HAP-1 (cell line): ENCODE data around the gene TNIK.

Source experiments
- DNase-seq, 2 experiments: peaks; one replicate each; pipeline ENCODE4 v3.0.0-alpha.2; 2016 to 2020; ENCODE audit warnings: low spot score in 2 of 2
- H3K27me3 ChIP-seq: fragments of 250-450 bp; sonication (Bioruptor Pico); 2 replicates; pipeline ENCODE4 v1.5.1; 2020; ENCODE audit warnings: low read depth, mild to moderate bottlenecking, moderate library complexity
- H3K36me3 ChIP-seq: fragments of 250-450 bp; sonication (Bioruptor Pico); replicated peaks from 2 replicates; pipeline ENCODE4 v1.5.1; 2020; ENCODE audit warnings: mild to moderate bottlenecking
- H3K4me1 ChIP-seq: fragments of 250-450 bp; sonication (Bioruptor Pico); 2 replicates; pipeline ENCODE4 v1.5.1; 2020; ENCODE audit warnings: mild to moderate bottlenecking
- H3K4me3 ChIP-seq: fragments of 250-450 bp; sonication (Bioruptor Pico); 2 replicates; pipeline ENCODE4 v1.5.1; 2020; ENCODE audit warnings: mild to moderate bottlenecking, moderate library complexity
- H3K9me3 ChIP-seq: fragments of 250-450 bp; sonication (Bioruptor Pico); 2 replicates; pipeline ENCODE4 v1.5.1; 2020; ENCODE audit warnings: mild to moderate bottlenecking, moderate library complexity
- in situ Hi-C: fragments of 300-500 bp; cut with MboI; formaldehyde crosslinking; loops from 3 replicates; pipeline ENCODE4 v1.14.3; 2020; ENCODE audit warnings: low sequenced_read_pairs, inconsistent platforms, mixed read lengths

TNIK gene

DNA sequence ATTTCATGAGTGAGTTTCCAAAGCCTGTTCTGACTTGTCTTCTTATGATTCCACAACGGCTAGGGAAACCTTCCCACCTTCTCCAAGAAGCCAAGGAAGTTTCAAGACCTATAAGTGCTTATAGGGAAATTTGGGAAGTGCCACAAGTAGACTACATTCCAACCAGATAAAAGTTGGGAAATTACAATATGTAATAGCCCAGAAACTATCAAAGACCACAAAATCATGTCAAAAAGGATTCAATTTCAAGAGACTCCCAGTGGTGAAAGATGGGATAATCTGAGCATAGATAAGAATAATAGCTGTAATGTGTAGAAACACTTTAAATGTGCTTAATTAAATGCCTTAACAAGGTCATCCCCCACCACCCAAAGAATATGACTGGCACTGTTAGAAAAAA is 264.5 kb downstream of the TNIK start:
- no peaks in the 10 kb centered on the region for H3K4me1 ChIP-seq
- no peak overlapping the region for H3K4me3 ChIP-seq
- H3K9me3 ChIP-seq = no peaks in the 10 kb centered on the region
- no peaks in the 10 kb centered on the region for H3K27me3 ChIP-seq
- in situ Hi-C loops = loop anchor here (25.0 kb wide), 1 partner anchor 367 kb away; no protein-coding TSS in a partner anchor
- H3K36me3 ChIP-seq = no peaks in the 10 kb centered on the region
- no peak for DNase-seq

DNA sequence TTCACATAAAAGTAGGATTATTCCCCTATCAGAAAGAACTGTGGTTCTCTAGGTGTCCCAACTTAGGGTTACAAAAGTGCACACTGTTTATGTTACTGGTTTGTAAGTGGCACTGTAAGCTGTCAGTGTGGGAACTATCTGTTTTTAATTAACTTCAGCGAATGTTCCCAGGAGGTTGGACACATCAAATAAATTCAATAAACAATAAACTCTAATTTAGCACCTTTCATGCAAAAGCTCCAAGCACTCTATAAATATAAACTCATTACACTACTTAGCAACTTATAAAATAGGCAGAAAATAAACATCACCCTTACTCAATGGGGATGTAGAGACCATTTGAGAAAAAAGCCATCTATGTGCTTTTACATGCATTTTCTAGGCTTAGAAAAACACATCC is 265.2 kb downstream of the TNIK start:
- in situ Hi-C loops = loop anchor here (25.0 kb wide), 1 partner anchor 367 kb away; no protein-coding TSS in a partner anchor
- H3K36me3 ChIP-seq = no peaks in the 10 kb centered on the region
- H3K4me1 ChIP-seq = no peaks in the 10 kb centered on the region

DNA sequence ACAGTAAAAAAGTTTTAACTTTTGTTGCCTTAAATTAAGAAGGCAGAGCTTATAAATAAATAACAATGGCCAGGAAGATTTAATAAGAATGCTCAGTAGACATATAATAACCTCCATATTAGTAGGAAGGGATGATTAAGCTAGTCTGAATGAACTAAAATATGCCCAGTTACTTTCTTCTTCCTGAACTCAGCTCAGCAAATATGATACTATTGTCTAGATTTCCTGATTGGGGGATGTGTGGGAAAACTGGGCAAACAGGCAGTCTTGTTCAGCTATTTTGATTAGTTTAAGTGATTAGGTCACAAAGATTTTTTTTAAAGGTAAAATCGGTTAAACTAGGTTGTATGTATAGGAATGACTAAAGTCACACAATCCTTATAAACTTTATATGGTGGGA is 266.5 kb downstream of the TNIK start:
- in situ Hi-C loops = loop anchor here (25.0 kb wide), 1 partner anchor 369 kb away; no protein-coding TSS in a partner anchor
- no peak for DNase-seq
- no peak overlapping the region for H3K4me3 ChIP-seq
- no peaks in the 10 kb centered on the region for H3K9me3 ChIP-seq
- no peaks in the 10 kb centered on the region for H3K4me1 ChIP-seq
- no peaks in the 10 kb centered on the region for H3K36me3 ChIP-seq
- no peaks in the 10 kb centered on the region for H3K27me3 ChIP-seq

More for the DNA sequence above, 265.2 kb downstream of the TNIK start:
- DNase-seq = no peak
- Histone ChIP-seq H3K27me3 (no peaks in the 10 kb centered on the region), H3K4me3 (no peak overlapping the region), H3K9me3 (no peaks in the 10 kb centered on the region)

DNA sequence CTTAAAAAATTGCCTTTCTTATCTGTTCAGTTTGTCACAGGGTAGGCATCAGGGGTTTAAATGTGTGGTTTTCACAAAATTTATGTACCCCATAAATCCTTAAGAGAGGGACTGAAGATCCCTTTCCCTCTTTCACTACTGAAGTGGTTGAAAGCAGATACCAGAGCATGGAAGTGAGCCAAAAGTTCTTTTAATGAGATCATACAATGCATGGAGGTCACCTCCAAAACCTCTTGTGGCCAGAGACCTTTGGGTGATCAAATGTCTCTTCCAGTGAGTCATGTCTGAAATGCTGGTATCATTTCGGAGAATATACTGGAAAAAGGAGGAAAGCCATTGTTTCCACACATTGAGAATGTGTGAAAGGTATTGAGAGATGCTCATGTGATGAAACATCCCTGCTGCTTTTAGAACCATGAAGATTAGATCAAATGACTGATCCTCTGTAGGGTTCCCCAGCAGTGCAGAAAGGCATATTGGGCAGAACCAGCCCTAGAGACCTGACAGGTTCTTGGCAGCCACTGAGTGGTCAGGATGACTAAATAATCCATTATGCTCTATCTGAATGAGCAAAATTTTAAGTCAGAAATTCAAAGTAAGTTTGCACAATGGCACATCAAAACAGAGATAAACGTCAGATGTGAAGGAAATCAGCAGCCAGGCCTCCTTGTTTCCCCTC is 267.9 kb downstream of the TNIK start:
- Histone ChIP-seq H3K4me1 (no peaks in the 10 kb centered on the region; the same call in 1 of the 2 replicates), H3K9me3 (no peaks in the 10 kb centered on the region), H3K27me3 (no peaks in the 10 kb centered on the region), H3K36me3 (no peaks in the 10 kb centered on the region), H3K4me3 (no peak overlapping the region)
- DNase-seq = no peak
- in situ Hi-C loops = loop anchor here (25.0 kb wide), 1 partner anchor 370 kb away; no protein-coding TSS in a partner anchor

DNA sequence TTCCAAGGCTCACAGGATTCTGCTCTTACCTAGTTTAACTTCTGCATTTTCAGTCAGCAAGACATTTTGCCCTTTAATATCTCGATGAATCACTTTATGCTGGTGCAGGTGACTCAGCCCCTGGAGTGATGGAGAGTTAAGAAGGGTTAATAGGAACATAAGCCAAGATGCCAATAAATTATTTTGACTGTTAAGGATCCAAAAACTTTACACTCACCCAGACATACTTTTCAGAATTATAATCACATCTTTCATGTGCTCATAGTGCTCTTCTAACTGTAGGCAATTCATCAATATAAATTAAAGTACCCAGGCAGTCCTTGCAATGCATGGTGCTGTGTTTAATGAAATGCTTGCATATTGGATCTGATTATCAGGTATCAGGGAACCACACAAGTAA is 269.5 kb downstream of the TNIK start:
- in situ Hi-C loops = loop anchor here (25.0 kb wide), 1 partner anchor 372 kb away; no protein-coding TSS in a partner anchor
- Histone ChIP-seq H3K9me3 (no peaks in the 10 kb centered on the region), H3K27me3 (no peaks in the 10 kb centered on the region), H3K36me3 (no peaks in the 10 kb centered on the region), H3K4me1 (peaks cover 10% of the 10 kb centered on the region), H3K4me3 (no peak overlapping the region)
- no peak for DNase-seq

DNA sequence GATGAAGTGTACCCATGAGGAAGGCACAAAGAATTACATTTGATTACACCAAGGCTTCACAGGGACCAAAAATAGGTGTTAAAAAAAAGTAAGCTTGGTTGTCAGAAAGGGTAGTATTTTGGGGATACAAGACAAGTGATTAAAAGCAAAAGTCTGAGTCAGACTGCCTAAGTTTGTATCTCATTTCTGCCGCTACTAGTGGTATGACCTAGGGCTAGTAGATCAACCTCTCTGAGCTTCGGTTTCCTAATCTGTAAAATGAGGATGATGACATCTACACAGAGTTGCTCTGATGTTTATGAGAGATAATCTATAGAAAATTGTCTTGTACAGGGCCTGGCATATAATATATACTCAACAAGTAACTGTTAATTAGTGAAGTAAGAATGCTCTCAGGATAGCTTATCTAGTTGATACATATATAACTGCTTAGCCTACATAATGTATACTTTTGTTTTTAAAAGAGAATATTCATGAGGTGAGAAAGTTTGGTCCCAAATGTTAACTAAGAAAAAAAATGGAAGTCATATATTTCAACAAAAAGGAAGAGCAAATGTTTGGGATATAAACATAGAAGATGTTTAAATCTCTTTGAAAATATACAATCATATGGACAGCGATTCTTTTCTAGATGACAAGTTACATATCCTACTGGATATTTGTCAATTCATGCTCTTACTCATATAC is 270.7 kb downstream of the TNIK start:
- in situ Hi-C loops = loop anchor here (25.0 kb wide), 1 partner anchor 373 kb away; no protein-coding TSS in a partner anchor
- H3K36me3 ChIP-seq = no peaks in the 10 kb centered on the region
- H3K9me3 ChIP-seq = no peaks in the 10 kb centered on the region
- H3K4me1 ChIP-seq = peaks cover 10% of the 10 kb centered on the region
- DNase-seq = no peak
- H3K4me3 ChIP-seq = no peak overlapping the region
- H3K27me3 ChIP-seq = no peaks in the 10 kb centered on the region

DNA sequence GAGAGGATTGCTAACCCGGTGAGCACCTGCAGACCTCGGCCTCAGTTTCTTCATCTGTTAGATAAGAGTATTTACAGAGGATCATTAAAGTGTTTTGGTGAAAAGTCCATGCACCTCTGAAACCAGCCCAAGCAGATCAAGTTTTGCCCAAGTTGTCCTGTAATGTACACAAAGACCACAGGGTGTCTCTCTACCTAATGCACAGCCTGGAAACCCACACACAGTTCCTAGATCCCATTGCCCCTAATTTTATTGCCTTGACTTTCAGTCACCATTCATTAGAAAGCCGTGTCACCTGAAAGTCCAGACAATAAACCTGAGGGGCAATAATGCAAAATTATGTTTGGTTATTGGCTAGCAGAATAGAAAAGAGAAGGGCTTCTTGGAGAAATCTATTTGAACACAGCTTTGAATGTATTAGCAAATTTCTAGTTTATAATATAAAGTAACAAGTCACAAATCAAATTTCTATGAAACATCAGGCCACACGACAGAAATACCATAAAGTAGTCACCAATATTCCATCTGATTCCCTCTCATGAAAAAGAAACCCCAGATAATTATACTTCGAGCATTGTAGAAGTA is 272.4 kb downstream of the TNIK start:
- no peak overlapping the region for H3K4me3 ChIP-seq
- no peaks in the 10 kb centered on the region for H3K36me3 ChIP-seq
- peaks cover 10% of the 10 kb centered on the region for H3K4me1 ChIP-seq
- in situ Hi-C loops = loop anchor here (25.0 kb wide), 1 partner anchor 375 kb away; no protein-coding TSS in a partner anchor
- peak; percentile 43 to 66 for DNase-seq
- no peaks in the 10 kb centered on the region for H3K9me3 ChIP-seq
- no peaks in the 10 kb centered on the region for H3K27me3 ChIP-seq

DNA sequence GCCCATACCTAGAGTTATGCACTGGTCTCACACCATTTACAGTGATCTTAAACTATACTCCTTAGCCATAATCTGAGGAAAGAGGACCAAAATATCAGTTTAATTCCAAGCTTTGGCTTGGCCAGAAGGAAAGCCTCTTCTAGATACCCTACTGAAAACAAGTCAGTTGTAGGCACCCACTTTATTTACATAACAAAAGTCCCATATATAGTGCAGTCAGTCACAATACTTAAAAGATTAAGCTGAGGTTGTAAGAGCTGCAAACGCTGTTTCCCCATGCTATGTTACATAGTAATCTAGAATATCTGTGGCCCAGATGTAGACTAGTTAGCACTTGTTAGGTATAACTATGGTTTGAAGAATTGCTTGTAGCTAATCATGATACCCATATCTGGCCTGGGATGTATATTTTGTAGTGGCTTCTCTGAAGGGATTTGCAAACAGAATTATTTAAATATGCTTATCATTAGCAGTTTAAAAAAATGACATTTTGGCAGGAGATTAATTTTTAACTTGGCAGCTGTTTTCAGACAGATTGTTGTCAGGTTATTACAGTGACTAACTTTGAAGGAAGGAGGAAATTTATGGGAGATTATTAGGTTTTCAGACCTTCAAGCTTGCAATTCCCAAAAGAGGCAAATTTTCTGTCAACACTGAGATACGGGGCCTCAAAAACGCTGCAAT is 273.2 kb downstream of the TNIK start:
- DNase-seq = peak in 1 of 2 experiments; percentile 80
- Histone ChIP-seq H3K4me1 (peaks cover 10% of the 10 kb centered on the region), H3K4me3 (no peak overlapping the region), H3K36me3 (no peaks in the 10 kb centered on the region), H3K9me3 (no peaks in the 10 kb centered on the region), H3K27me3 (no peaks in the 10 kb centered on the region)
- in situ Hi-C loops = loop anchor here (25.0 kb wide), 1 partner anchor 375 kb away; no protein-coding TSS in a partner anchor

DNA sequence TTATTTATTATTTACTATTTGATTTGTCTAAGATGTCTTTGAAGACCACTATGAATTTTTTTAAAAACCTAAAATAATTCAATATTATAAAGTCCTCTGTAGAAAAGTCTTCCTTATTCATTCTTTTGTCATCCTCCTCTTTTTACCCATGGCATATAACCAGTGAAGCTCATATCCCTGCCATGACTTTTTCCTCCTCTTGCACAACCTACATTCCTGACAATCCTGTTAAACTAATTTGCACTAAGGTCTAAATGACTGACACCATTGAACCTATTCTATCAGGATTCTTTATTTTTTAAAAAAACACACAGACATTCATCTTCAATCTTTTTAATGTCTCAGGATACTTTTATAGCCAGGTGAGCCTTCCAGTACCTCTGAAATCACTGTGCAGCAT is 273.8 kb downstream of the TNIK start:
- H3K36me3 ChIP-seq = no peaks in the 10 kb centered on the region
- DNase-seq = no peak
- H3K27me3 ChIP-seq = no peaks in the 10 kb centered on the region
- H3K4me3 ChIP-seq = no peak overlapping the region
- peaks cover 10% of the 10 kb centered on the region for H3K4me1 ChIP-seq
- in situ Hi-C loops = loop anchor here (25.0 kb wide), 1 partner anchor 376 kb away; no protein-coding TSS in a partner anchor
- no peaks in the 10 kb centered on the region for H3K9me3 ChIP-seq

DNA sequence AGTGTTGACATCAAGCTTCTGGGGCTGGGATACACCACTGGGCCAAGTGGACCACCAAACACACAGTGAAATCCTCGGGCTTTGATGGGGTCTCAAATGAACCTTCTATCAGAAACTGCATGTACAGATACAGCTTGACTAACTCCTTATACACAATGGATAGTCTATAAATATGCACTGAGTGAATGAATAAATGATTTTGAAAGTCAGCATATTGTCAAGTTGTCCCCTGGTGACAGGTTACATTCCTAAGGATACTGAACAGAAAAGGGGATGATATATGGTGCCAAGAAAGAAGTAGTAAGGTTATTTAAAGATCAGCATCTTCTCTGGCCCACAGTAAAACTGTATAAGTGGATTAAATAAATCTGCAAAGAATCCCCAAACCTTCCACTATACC is 274.2 kb downstream of the TNIK start:
- peaks cover 10% of the 10 kb centered on the region for H3K4me1 ChIP-seq
- in situ Hi-C loops = loop anchor here (25.0 kb wide), 1 partner anchor 376 kb away; no protein-coding TSS in a partner anchor

DNA sequence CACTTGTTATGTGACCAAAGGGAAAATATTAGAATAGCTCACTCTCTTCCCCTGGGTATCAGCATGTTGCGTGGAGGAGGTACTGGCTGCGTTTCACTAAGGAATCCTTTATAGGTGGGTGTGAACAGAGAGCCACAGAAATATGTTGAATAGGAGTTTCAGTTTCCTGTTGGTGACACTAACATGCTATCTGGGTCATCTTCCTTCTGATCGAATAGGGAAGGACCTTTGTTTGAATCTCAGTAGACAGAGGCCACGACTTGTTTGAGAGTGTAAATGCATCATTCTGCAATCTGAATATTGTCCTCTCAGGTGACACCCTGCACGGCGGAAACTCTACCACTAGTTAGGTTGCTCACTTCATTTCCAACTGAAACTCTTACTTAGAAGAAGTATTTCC is 275.8 kb downstream of the TNIK start:
- H3K4me3 ChIP-seq = no peak overlapping the region
- in situ Hi-C loops = loop anchor here (25.0 kb wide), 1 partner anchor 378 kb away; no protein-coding TSS in a partner anchor
- no peaks in the 10 kb centered on the region for H3K27me3 ChIP-seq

More for the DNA sequence above, 274.2 kb downstream of the TNIK start:
- Histone ChIP-seq H3K4me3 (no peak overlapping the region), H3K9me3 (no peaks in the 10 kb centered on the region), H3K27me3 (no peaks in the 10 kb centered on the region), H3K36me3 (no peaks in the 10 kb centered on the region)
- DNase-seq = no peak

DNA sequence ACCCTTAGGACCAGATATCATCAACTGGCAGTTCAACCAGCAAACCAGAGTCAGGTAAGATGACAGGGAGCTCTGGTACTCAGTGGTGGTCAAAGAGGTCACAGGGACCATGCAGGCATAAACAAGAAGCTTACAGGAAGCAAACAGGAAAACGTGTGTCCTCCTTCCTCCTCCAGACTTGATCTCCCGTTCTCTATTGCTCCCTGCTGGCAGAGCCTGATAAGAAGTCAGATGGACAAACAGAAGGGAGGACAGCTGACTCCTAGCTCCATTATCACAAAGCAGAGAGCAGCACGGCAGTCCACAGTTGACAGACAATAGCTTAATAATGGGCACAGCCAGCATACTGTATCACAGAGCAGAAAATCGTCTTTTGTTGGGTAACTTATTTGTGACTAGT is 277.2 kb downstream of the TNIK start:
- Histone ChIP-seq H3K9me3 (no peaks in the 10 kb centered on the region), H3K4me3 (no peak overlapping the region), H3K27me3 (no peaks in the 10 kb centered on the region), H3K36me3 (no peaks in the 10 kb centered on the region), H3K4me1 (peaks cover 10% of the 10 kb centered on the region)
- DNase-seq = no peak
- in situ Hi-C loops = loop anchor here (25.0 kb wide), 1 partner anchor 379 kb away; no protein-coding TSS in a partner anchor

More for the DNA sequence above, 275.8 kb downstream of the TNIK start:
- Histone ChIP-seq H3K9me3 (no peaks in the 10 kb centered on the region), H3K4me1 (peaks cover 10% of the 10 kb centered on the region), H3K36me3 (no peaks in the 10 kb centered on the region)
- no peak for DNase-seq
